ENCODE data around the gene CCT6A. TPM values are rescaled to one million over a fixed set of nuclear protein-coding genes. Genes with fewer than 3 reads are reported as not detected.

Gene CCT6A, protein sequence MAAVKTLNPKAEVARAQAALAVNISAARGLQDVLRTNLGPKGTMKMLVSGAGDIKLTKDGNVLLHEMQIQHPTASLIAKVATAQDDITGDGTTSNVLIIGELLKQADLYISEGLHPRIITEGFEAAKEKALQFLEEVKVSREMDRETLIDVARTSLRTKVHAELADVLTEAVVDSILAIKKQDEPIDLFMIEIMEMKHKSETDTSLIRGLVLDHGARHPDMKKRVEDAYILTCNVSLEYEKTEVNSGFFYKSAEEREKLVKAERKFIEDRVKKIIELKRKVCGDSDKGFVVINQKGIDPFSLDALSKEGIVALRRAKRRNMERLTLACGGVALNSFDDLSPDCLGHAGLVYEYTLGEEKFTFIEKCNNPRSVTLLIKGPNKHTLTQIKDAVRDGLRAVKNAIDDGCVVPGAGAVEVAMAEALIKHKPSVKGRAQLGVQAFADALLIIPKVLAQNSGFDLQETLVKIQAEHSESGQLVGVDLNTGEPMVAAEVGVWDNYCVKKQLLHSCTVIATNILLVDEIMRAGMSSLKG
- 185 and 191 TPM in 2 replicates for total RNA-seq

DNA sequence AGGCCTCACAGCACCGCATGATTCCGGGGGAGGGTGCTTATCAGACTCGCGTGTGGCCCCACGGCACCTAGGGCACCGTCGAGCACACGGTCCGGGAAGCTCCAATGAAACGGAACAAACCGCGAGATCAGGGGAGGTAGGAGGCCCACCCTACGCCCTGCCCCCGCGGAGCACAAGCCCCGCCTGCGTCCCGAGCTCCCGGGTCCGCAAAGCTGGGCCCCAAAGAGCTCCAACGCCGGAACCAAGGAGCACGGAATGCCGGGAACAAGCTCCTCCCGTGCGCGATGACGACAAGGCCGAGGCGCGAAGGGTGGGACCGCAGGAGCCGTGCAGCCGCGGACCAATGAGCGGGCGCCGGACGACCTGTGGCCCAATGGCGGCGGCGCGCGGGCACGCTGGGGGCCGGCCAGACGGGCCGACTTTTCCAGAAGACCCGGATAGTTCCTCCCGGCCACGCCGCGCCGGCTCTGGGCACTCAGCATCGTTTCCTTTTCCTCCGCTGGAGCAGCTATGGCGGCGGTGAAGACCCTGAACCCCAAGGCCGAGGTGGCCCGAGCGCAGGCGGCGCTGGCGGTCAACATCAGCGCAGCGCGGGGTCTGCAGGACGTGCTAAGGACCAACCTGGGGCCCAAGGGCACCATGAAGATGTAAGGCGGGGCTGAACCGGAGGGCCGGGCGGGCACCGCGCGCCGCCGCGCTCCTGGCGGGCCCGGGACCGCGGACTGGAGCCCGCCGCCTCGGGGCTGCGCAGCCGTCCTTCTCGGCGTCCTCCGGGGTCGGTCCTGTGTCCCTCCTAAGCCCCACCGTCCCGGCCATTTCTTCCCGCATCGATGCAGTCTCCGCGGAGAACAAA is at the start of gene CCT6A, which contains the start of gene PSPH:
Gene CCT6A (plus strand): TSS at position 427 of the 853 bp plus-strand sequence. CDS start 84 bp downstream, at position 511.
Gene PSPH (minus strand): TSS at position 106 of the 853 bp plus-strand sequence. CDS start 30,232 bp downstream, outside the sequence.

DNA sequence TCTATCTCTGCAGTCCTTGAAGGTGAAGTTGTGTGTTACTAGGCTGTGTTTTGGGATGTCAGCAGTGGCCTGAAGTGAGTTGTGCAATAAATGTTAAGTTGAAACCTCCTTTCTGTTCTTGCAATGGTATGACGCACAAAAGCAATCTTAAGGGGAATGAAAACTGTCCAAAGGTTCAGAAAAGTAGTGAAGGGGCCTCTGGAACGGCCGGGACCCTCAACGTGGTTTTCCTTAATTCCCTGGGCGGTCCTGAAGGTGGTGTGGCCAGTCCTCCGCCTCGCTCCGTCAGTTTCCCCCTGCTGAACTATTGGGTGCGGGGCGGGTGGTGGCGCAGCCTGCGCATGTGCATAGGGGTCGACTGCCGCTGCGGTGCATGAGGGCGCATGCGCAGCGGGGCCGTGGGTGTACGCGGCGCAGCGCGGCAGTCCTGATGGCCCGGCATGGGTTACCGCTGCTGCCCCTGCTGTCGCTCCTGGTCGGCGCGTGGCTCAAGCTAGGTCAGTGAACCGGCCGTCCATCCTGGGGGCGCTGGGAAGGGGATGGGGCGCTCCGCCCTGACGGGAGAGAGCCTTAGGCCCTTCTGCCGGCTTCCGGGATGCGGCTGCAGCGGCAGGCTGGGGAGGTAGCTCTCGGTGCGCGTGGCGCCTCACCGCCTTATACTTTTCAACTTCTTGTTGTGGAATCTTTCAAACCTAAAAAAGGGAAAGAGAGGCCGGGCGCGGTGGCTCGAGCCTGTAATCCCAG is 12.5 kb downstream of the CCT6A start, which contains the start of gene SUMF2:
Gene SUMF2 (plus strand): TSS at position 405 of the 744 bp plus-strand sequence. CDS start 26 bp downstream, at position 431.

DNA sequence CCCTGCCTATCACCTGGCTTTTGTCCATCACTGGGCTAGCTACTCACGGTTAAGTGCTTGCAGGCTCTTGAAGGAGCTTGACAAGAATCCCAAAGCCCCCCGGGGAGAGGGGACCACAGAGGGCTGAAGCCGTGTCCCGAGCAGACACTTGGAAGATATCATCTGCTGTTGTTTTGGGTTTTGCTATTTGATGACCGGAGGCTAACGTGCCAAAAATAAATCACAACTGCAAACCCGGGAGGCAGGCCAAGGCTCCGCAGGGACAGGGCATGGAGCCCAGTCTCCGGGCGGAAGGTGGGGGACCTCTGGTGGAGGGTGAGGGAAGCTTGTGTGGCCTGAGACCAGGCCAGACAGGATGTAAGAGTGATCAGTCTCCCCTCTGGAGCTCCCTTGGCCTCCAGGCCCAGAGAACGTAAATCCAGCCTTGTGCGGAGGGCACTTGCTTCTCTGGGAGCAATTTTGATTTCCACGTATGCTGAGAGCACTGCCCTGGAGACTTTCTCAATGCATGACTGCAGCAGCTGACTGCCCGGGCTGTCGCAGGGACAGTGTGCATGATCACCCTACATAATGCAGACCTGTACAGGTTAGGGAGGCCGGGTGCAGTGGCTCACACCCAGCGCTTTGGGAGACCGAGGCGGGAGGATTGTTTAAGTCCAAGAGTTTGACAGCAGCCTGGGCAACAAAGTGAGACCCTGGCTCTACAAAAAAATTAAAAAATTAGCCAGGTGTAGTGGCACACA is 41.4 kb downstream of the CCT6A start, which contains the start of gene PHKG1:
Gene PHKG1 (minus strand): TSS at position 164 of the 743 bp plus-strand sequence. CDS start 4,011 bp downstream, outside the sequence.

DNA sequence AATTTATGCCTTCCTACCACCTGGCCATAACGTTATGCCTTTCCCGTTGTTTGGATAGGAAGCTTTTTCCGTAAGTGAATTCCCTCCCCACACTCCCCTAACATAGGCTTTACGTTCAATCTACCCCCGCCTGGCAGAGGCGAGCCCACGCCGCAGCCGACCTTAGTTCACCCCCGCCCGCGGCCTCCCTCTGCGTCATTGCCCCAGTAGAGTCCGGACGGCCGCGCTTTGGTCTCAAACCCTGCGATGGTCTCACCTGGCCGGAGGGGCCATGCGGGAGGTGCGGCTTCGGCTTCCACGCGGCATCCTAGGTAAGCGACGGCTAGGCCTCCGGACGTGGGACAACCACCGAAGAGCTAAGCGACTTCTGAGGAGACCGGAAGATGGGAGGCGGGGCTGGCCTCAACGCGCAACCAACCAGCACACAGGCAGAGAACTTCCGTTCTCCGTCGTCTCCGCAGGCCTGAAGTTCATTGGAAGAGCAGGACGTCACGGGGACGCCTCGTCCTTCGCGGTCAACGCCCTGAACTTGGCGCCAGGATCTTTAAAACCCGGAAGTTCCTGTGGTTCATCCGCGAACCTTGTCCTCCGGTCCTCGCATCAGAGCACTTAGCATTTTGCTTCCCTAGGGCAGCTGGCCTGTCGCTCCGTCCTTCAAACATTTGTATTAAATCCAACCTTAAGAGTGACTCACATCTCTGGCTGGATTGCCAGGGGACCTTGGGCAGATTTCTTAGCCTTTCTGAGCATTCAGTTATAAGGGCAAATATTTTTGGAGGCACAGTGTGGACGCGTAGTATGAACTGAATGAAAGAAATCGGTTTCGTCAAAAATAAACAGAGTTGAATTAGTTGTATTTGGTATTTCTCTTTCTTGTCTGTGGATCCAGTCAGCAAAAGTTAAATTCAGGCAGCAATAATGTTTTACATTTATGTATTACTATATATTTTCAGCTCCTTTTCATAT is 54.8 kb downstream of the CCT6A start, which contains the start of gene CHCHD2:
Gene CHCHD2 (minus strand): TSS at position 369 of the 966 bp plus-strand sequence. CDS start 63 bp downstream, at position 306.

Other genes with a start within 250 kb of the CCT6A start
- not detected in 2 replicates for gene SEPTIN14, start 189.0 kb upstream of the CCT6A start, total RNA-seq
- gene ZNF713, start 164.3 kb upstream of the CCT6A start, total RNA-seq: 1.3 TPM in 2 replicates
- 14.6 and 15.4 TPM in 2 replicates for gene MRPS17, start 99.9 kb upstream of the CCT6A start, total RNA-seq
- 30.0 and 34.0 TPM in 2 replicates for gene NIPSNAP2, start 87.2 kb upstream of the CCT6A start, total RNA-seq
- gene PSPH, start 321 bp upstream of the CCT6A start, total RNA-seq: 56.2 and 80.5 TPM in 2 replicates
- 245 and 311 TPM in 2 replicates for gene SUMF2, start 12.5 kb downstream of the CCT6A start, total RNA-seq
- gene PHKG1, start 41.2 kb downstream of the CCT6A start, total RNA-seq: 0.43 and 0.55 TPM in 2 replicates
- 240 and 280 TPM in 2 replicates for gene CHCHD2, start 54.7 kb downstream of the CCT6A start, total RNA-seq
- not detected in 2 replicates for gene NUPR2, start 64.7 kb downstream of the CCT6A start, total RNA-seq